GM12873 (cell line): ENCODE data around the gene LAMA2.

Source experiments
- TF ChIP-seq, protein P1 (sequence below): IDR thresholded peaks from 2 replicates; pipeline ENCODE4 v1.5.1; 2012; ENCODE audit warnings: low read depth, mild to moderate bottlenecking, moderate library complexity, low read length, control low read depth; ENCODE audit not compliant: insufficient read depth; ENCODE audit errors: missing control alignments

Gene LAMA2

DNA sequence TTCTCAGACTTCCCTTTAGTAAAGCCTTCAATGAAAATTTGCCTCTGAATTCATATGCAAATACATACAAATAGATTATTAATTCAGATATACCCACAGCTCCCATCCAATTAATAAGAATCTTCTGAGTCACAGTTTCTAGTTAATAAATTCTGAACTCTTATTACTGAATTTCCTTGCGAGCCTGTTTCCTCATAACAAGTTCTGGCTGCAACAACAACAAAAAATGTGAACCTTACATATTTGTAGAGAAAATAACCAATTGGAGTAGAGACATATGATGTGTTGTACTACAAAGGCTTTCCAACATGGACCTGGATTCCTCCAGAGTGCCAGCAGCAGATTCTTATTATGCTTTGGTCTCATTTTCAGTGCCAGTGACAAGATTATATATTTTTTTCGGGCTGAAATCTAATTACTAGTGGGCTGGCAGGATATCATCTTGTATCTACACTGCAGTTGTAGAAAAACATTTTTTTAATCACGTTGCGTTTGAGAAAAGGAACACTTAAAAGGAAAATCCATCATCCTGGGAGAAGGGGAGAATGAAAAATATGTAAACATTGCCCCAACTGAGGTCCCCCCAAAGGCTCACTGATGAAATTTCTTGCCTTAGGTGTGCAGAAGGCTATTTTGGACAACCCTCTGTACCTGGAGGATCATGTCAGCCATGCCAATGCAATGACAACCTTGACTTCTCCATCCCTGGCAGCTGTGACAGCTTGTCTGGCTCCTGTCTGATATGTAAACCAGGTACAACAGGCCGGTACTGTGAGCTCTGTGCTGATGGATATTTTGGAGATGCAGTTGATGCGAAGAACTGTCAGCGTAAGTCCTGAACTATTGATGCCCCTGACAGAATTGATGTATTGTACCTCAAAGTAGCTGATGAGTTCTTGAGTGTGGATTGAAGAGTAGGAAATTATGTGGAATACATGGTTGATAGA is 404.6 kb downstream of the LAMA2 start:
- TF ChIP-seq, protein P1, sequence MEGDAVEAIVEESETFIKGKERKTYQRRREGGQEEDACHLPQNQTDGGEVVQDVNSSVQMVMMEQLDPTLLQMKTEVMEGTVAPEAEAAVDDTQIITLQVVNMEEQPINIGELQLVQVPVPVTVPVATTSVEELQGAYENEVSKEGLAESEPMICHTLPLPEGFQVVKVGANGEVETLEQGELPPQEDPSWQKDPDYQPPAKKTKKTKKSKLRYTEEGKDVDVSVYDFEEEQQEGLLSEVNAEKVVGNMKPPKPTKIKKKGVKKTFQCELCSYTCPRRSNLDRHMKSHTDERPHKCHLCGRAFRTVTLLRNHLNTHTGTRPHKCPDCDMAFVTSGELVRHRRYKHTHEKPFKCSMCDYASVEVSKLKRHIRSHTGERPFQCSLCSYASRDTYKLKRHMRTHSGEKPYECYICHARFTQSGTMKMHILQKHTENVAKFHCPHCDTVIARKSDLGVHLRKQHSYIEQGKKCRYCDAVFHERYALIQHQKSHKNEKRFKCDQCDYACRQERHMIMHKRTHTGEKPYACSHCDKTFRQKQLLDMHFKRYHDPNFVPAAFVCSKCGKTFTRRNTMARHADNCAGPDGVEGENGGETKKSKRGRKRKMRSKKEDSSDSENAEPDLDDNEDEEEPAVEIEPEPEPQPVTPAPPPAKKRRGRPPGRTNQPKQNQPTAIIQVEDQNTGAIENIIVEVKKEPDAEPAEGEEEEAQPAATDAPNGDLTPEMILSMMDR: no peak

DNA sequence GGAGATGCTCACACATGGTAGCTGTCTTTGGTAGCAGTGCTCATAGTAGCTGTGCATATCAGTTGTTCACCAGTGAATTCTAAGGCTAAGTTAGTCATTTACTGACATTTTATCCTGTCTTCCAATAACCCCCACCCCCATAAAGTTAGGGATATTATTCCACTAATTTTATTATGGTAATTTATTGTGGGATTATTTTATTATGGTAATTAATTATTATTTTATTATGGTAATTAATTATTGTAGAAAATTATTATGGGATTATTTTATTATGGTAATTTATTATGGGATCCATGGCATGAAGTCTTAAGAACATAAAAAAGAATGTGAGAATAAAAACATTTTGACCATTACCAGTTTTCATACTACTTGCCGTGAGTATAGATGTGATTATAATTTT is 406.5 kb downstream of the LAMA2 start:
- TF ChIP-seq, protein P1: no peak

DNA sequence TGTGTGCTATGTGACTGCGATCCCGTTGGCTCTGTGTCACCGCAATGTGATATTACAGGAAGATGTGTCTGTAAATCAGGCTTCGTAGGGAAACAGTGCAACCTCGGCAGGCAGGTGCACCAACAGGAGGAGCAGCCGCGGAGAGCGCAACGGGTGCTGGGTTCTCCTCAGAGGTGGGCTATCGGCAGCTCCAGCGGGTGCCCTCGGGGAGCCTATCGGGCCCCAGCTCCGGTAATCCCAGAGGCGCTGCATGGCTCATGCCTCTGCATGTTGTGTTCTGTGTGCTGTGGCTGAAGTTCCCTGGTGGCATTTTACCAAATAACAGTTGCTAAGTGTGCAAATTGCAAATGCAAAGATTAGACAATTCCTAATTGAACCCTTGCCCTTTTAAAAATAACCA is 409.9 kb downstream of the LAMA2 start:
- TF ChIP-seq, protein P1: no peak

DNA sequence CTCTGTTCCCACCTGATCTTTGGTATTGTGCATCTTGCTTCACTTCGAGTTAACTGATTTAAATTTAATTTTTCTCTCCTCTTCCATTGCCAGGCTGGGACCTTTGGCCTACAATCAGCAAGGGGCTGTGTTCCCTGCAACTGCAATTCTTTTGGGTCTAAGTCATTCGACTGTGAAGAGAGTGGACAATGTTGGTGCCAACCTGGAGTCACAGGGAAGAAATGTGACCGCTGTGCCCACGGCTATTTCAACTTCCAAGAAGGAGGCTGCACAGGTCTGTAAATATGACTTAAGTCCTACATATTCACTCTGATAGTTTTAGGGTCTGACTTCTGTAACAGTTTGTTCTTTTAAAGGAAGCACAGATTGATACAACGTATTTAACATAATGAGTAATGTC is 414.7 kb downstream of the LAMA2 start:
- TF ChIP-seq, protein P1: no peak

DNA sequence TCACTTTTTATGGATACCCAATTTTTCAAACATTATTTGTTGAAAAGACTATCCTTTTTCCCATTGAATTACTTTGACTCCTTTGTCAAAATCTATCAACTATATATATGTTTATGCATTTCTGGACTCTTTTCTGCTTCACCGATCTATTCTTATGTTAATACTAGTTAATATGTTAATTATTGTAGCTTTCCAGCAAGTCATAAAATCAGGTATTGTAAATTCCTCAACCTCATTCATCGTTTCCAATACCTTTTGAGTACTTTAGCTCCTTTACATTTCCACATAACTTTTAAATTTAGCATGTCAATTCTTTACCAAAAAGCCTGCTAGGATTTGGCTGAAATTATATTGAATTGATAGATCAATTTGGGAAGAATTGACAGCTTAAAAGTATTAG is 419.7 kb downstream of the LAMA2 start:
- TF ChIP-seq, protein P1: no peak

DNA sequence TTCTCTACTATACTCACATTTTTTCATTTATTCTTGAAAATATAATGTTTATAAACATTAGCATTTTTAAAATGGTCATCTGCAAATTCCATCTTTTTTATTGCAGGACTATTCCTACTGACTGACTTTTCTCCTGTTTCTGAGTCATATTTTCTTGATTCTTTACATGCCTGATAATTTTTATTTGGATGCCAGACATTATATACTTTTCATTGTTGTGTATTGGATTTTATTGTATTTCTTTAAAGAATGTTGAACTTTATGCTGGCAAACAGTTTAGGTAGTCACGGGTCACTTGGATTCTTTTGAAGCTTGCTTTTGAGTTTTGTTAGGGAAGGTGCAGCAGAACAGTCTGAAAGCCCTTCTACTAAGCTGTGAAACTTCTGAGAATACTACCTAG is 423.9 kb downstream of the LAMA2 start:
- TF ChIP-seq, protein P1: no peak

DNA sequence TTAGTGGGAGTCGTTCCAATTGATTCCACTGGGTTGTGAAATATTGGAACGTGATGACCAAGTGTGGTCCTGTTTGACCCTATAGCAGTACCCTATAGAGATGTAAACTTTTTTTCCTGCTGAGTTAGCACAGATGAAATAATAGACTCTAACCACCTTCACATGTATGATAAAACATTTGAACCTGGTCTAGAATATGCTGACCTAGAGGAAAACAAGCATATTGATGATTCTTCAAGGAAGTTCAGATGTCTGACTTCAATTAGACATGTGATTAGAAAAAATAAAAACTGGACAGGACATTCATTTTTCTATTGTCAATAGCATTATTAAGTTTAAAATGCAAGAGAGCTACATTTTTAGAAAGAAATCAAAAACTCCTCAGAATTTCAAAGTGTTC is 424.9 kb downstream of the LAMA2 start:
- TF ChIP-seq, protein P1: no peak
